ENCODE data around the gene EIPR1. TPM values are rescaled to one million over a fixed set of nuclear protein-coding genes. Genes with fewer than 3 reads are reported as not detected.

EIPR1 gene
- total RNA-seq, 4 donors from 2014 or later, result 13.1 to 41.0 (median 27.4) TPM

DNA sequence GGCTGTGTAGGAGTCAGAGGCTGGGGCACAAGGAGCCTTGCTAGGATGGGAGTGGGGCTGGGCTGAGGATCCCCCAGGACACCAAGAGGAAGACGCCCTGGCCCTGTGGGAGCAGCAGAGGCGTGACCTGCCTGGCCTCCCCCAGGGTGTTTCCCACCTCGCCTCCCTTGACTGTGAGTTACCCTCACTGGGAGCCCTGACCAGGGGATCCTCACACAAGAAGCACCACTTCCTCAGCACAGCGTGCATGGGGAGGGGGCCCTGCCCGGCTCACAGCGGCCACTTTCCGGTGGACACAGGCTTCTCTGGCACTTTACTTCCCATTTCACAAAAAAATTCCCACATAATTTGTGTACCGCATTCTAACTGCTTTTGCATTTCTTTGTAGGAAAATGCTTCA, 187.7 kb downstream of the EIPR1 start:
- DNase-seq, result no peak
- Histone ChIP-seq H3K36me3 (no peaks in the 10 kb centered on the region), H3K4me3 (no peak overlapping the region), H3K27ac (no peak overlapping the region), H3K9me3 (no peaks in the 10 kb centered on the region), H3K4me1 (no peaks in the 10 kb centered on the region), H3K27me3 (no peaks in the 10 kb centered on the region)
- intact Hi-C loops (cut with DNase I; ENCODE audit: low total_unique reads) (no loop called here), in situ Hi-C loops (cut with MboI; ENCODE audit: low pct_ligation_motif_present in 1 of 4, low pct_unique_long_range_greater_than_20kb in 1 of 4, low sequenced_read_pairs in 3 of 4) (no loop called here)
- TF ChIP-seq, protein P1, sequence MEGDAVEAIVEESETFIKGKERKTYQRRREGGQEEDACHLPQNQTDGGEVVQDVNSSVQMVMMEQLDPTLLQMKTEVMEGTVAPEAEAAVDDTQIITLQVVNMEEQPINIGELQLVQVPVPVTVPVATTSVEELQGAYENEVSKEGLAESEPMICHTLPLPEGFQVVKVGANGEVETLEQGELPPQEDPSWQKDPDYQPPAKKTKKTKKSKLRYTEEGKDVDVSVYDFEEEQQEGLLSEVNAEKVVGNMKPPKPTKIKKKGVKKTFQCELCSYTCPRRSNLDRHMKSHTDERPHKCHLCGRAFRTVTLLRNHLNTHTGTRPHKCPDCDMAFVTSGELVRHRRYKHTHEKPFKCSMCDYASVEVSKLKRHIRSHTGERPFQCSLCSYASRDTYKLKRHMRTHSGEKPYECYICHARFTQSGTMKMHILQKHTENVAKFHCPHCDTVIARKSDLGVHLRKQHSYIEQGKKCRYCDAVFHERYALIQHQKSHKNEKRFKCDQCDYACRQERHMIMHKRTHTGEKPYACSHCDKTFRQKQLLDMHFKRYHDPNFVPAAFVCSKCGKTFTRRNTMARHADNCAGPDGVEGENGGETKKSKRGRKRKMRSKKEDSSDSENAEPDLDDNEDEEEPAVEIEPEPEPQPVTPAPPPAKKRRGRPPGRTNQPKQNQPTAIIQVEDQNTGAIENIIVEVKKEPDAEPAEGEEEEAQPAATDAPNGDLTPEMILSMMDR (IDR thresholded peaks at IDR 0.05), result no peak
- no peak for TF ChIP-seq EP300 (IDR thresholded peaks at IDR 0.05; ENCODE audit: low read depth)
- 93 to 100% methylated on average over 1 to 8 of the region's 8 CpGs for WGBS, 2 donors (ENCODE audit: low coverage in 1 of 2)

DNA sequence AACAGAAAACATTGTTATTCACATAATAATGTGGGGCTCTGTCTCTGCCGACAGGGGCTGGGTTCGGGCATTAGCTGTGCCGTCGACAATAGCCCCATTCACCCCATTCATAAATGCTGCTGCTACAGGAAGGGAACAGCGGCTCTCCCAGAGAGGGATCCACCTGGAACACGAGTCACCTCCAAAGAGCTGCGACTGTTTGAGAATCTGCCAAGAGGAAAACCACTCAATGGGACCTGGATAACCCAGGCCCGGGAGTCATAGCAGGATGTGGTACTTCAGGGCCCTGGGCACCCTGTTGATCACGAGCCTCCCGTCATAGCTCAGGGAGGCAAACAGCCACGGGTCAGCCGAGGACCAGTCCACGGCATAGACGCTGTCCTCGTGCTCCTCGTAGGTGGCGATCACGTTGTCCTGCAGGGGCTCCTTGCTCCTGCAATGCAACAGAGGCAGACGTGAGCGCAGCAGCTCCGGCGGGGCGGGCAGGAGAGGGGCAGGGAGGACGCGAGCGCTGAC, 188.5 kb downstream of the EIPR1 start:
- no peak for DNase-seq
- intact Hi-C loops (cut with DNase I; ENCODE audit: low total_unique reads), result no loop called here
- Histone ChIP-seq H3K9me3 (no peaks in the 10 kb centered on the region), H3K4me1 (no peaks in the 10 kb centered on the region), H3K4me3 (no peak overlapping the region), H3K27me3 (no peaks in the 10 kb centered on the region), H3K36me3 (no peaks in the 10 kb centered on the region), H3K27ac (no peak overlapping the region)
- 90 to 100% methylated on average over 1 to 26 of the region's 26 CpGs for WGBS, 2 donors (ENCODE audit: low coverage in 1 of 2)
- in situ Hi-C loops (cut with MboI; ENCODE audit: low pct_ligation_motif_present in 1 of 4, low pct_unique_long_range_greater_than_20kb in 1 of 4, low sequenced_read_pairs in 3 of 4), result no loop called here
- no peak for TF ChIP-seq POLR2A (IDR thresholded peaks at IDR 0.05)
- TF ChIP-seq, protein P1 (IDR thresholded peaks at IDR 0.05), result no peak
- TF ChIP-seq POLR2AphosphoS5 (IDR thresholded peaks at IDR 0.05), result no peak
- TF ChIP-seq EP300 (IDR thresholded peaks at IDR 0.05; ENCODE audit: low read depth), result no peak

DNA sequence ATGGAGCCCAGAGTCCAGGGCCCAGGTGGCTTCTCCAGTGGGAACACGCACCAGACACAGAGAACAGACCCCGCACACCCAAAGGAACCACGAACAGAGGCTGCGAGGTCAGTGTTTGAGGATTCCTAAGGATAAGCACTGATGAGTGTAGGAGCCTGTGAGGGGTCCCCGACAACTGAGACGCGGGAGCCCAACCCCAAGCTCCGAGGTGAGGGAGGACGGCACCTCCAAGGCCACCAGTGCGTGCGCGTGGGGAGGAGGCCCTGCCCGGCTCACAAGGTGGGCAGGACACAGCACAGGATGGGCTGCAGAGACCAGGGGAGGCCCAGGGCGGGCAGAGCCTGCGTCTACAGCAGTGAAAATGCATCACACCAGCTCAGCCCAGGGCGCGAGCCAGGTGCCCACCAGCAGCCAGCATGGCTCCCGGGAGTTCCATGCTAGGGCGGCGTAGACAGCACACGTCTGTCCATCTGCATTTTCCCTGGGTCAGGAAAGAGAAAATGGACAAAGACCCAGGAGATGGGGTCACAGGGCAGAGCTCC, 189.1 kb downstream of the EIPR1 start:
- Histone ChIP-seq H3K27ac (no peak overlapping the region), H3K27me3 (no peaks in the 10 kb centered on the region), H3K4me1 (no peaks in the 10 kb centered on the region), H3K4me3 (no peak overlapping the region), H3K36me3 (no peaks in the 10 kb centered on the region), H3K9me3 (no peaks in the 10 kb centered on the region)
- in situ Hi-C loops (cut with MboI; ENCODE audit: low pct_ligation_motif_present in 1 of 4, low pct_unique_long_range_greater_than_20kb in 1 of 4, low sequenced_read_pairs in 3 of 4), result no loop called here
- TF ChIP-seq POLR2A (IDR thresholded peaks at IDR 0.05), result no peak
- WGBS, 2 donors (ENCODE audit: low coverage in 1 of 2), result 97 to 100% methylated on average over 3 to 21 of the region's 21 CpGs
- intact Hi-C loops (cut with DNase I; ENCODE audit: low total_unique reads), result no loop called here
- no peak for DNase-seq

DNA sequence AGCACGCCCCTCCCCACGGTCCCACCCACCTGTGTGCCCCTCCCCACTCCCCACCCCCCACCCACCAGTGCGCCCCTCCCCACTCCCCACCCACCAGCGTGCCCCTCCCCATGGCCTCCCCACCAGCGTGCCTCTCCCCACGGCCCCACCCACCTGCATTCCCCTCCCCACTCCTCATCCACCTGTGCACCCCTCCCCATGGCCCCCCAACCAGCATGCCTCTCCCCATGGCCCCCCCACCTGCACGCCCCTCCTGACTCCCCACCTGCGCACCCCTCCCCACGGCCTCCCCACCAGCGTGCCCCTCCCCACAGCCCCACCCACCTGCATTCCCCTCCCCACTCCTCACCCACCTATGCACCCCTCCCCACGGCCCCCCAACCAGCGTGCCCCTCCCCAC, 190.2 kb downstream of the EIPR1 start:
- 92% methylated on average over 2 of the region's 12 CpGs; no CpG with 5 or more reads in 1 of the 2 donors for WGBS, 2 donors (ENCODE audit: low coverage in 1 of 2)
- Histone ChIP-seq H3K4me3 (no peak overlapping the region), H3K27ac (no peak overlapping the region), H3K4me1 (no peaks in the 10 kb centered on the region), H3K36me3 (no peaks in the 10 kb centered on the region), H3K27me3 (no peaks in the 10 kb centered on the region), H3K9me3 (no peaks in the 10 kb centered on the region)
- intact Hi-C loops (cut with DNase I; ENCODE audit: low total_unique reads) (no loop called here), in situ Hi-C loops (cut with MboI; ENCODE audit: low pct_ligation_motif_present in 1 of 4, low pct_unique_long_range_greater_than_20kb in 1 of 4, low sequenced_read_pairs in 3 of 4) (no loop called here)
- no peak for TF ChIP-seq EP300 (IDR thresholded peaks at IDR 0.05; ENCODE audit: low read depth)
- TF ChIP-seq POLR2AphosphoS5 (IDR thresholded peaks at IDR 0.05), result no peak
- TF ChIP-seq, protein P1 (IDR thresholded peaks at IDR 0.05), result no peak
- no peak for TF ChIP-seq POLR2A (IDR thresholded peaks at IDR 0.05)
- no peak for DNase-seq

DNA sequence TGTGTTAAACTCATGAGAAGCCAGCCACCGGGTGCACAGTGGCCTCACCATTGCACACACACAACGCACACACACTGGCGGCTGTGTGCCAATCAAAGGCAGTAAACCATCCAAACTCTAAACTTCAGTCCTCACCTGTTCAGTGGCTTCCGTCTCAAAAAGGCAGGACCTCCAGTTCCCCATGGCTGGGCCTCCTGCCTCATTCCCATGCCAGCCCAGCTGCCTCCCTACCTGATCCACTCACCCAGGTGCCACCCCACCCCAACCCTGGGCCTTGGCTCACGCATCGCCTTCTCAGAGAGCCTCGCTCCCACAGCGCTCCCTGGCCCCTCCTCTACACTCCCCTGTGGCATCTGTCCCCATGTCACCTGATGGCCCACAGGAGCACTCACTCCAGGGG, 190.9 kb downstream of the EIPR1 start:
- Histone ChIP-seq H3K4me1 (no peaks in the 10 kb centered on the region), H3K9me3 (no peaks in the 10 kb centered on the region), H3K4me3 (no peak overlapping the region), H3K36me3 (no peaks in the 10 kb centered on the region), H3K27ac (no peak overlapping the region), H3K27me3 (no peaks in the 10 kb centered on the region)
- in situ Hi-C loops (cut with MboI; ENCODE audit: low pct_ligation_motif_present in 1 of 4, low pct_unique_long_range_greater_than_20kb in 1 of 4, low sequenced_read_pairs in 3 of 4) (no loop called here), intact Hi-C loops (cut with DNase I; ENCODE audit: low total_unique reads) (no loop called here)
- WGBS, 2 donors (ENCODE audit: low coverage in 1 of 2), result 97 to 100% methylated on average over 2 to 8 of the region's 8 CpGs
- DNase-seq, result no peak
- TF ChIP-seq EP300 (IDR thresholded peaks at IDR 0.05; ENCODE audit: low read depth) (no peak), POLR2A (IDR thresholded peaks at IDR 0.05) (no peak), POLR2AphosphoS5 (IDR thresholded peaks at IDR 0.05) (no peak)
- TF ChIP-seq, protein P1 (IDR thresholded peaks at IDR 0.05), result no peak
